G401 (cell line): ENCODE data around the gene MRPS31. TPM values are rescaled to one million over a fixed set of nuclear protein-coding genes. Genes with fewer than 3 reads are reported as not detected.

Experiments used
- DNase-seq: peaks from one replicate; pipeline ENCODE4 v3.0.0-alpha.2; 2015; ENCODE audit warnings: low spot score
- in situ Hi-C: cut with HindIII; loops from 2 replicates; pipeline ENCODE4 v1.10.0; 2016; ENCODE audit warnings: low sequenced_read_pairs, mixed read lengths
- total RNA-seq: library from RNA; depleted of rRNA; stranded (reverse); fragments of >200 nt; shearing (Covaris generic); gene quantifications from 2 replicates; pipeline ENCODE4 v1.2.3, GENCODE V29; 2014; rRNA removed

MRPS31 gene
- 20.3 and 42.3 TPM in 2 replicates for total RNA-seq

DNA sequence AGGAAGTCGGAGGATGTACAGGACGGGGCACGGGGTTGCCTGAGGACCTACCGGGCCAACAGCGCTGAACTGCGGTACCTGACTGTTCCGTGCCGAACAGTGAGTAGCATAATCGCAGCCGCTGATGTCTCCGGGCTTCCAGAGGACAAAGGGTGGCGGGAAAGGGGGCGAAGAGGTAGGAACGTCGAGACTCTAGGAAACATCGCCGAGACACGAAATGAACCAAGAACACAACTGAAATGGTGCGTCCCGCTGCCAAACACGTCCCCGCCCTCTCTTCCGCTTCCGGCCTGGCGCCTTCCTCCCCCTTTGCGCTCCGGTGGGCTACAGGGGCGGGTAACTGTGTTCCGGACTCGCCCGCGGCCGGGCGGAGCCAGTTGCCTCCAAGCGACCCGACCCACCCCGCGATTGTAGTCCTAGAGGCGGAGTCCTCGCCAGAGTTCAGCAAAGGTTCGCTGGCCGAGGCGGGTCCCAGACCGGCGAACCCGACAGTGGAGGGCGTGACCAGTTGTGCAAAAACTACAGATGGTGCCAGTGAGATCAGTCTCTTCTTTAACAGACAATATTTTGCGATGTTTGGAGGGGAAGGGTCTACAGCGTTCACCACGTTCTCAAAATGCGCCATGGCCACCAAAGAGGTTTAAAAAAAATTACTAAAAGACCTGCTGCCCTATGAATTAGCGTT, at the start of gene MRPS31:
Gene MRPS31, minus strand, starts transcription at position 257 of the 685 bp plus-strand sequence. Its CDS starts 54 bp downstream, at position 203.
- in situ Hi-C loops = no loop called here
- DNase-seq = peak; percentile 93

DNA sequence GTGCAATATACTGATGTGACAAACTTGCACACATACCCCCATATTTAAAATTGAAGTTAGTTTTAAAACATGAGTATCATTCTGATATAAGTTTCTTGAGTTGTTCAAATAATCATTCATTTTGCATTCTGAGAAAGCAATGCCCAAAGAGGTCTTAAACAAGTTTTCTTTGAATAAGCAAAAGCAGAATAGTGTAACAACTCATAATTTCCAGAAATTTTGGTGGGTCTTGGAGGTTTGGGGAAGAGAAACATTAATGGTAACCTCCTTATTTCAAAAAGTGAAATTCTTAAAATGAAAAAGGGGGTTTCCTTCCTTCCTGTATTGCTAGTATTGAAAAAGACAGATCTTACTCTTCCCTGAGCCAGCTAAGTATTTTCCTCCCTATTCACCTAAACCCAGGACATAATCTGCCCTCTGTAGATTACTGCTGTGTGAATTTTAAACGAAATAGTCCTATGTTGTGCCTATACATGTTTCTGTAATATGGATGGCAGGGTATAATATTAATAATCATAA, 48.9 kb upstream of the MRPS31 start:
- DNase-seq = no peak
- in situ Hi-C loops = no loop called here

DNA sequence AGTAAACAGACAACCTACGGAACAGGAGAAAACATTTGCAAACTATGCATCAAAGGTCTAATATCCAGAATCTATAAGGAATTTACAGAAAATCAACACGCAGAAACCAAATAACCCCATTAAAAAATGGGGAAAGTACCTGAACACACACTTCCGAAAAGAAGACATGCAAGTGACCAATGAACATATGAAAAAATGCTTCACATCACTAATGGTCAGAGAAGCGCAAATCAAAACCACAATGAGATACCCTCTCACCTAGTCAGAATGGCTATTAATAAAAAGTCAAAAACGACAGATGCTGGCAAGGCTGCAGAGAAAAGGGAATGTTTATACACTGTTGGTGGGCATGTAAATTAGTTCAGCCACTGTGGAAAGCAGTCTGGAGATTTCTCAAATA, 47.9 kb upstream of the MRPS31 start:
- no peak for DNase-seq
- in situ Hi-C loops = no loop called here

DNA sequence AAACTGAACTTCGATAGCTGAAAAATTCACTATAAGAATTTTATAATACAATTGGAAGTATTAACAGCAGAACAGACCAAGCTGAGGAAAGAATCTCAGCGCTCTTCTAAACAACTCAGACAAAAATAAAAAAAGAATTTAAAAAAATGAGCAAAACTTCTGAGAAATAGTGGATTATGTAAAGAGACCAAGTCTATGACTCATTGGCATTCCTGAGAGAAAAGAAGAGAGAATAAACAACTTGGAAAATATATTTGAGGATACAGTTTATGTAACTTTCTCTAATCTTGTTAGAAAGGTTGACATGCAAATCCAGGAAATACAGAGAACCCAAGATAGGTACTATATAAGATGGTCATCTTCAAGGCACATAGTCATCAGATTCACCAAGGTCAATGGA, 43.8 kb upstream of the MRPS31 start:
- in situ Hi-C loops = no loop called here

DNA sequence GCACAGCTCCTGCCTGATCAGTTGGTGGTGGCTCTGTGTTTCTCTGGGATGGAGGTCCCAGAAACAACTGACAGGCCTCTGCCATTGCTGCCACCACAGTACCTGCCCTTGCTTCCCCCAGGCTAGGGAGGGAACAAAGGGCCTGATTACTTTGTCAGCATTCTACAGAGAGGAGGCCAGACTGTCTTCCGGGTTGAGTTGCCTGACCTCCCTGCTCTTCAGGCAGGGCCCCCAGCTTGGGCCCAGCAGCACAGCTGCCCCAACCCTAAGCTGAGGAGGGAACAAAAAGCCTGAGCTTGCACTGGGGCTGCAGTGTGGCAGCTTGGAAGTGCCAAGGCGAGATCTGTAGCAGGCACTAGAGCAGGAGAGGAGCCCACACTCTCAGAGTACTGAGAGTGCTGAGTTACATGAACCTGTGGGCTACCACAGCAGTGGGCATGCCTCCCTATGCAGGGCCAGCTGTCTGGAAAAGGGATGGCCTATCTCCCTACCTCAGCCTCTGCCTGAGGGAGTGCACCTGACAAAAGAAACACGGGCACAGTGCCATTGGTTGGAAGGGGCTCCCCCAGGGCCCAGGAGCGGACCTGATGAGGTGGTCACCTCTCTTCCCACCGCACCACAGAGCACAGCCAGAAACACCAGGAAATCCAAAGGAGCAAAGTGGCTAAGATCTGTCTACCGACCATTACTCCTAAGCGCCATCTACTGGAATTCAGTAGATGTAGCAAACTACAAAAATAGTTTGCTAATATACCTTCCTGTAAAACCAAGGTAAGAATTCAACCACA, 42.9 kb upstream of the MRPS31 start:
- in situ Hi-C loops = no loop called here

More for the DNA sequence above, 43.8 kb upstream of the MRPS31 start:
- no peak for DNase-seq

DNA sequence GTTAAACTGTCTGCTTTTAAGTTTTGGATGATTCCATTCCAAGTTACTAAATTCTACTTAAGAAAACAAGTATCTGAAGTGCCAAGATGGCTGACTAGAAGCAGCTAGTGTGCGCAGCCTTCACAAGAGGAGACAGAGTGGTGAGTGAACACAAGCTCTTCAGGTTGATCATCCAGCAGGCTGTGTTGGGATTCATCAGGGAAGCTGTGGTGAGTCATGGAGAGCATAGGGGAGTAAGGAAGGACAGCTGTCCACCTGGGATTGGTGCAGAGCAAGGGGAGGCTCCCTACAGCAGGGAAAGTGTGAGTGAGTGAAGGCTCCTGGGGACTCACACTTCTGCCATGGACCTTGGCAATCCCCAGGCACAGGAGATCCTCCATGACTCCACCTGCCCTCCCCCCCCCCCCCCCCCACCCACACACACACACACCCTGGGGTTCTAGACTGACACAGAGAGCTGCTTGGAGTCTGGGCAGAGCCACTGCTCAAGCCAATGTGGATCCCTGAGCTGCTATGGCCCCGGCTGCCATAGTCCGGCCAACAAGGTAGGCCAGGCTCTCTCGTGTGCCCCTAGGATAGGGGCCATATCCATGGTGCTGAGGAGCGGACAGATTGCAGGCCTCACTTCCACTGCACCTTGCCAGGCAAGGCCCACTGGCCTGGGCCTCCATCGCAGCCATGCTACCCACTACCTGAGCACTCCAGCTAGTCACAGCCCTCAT, 41.9 kb upstream of the MRPS31 start:
- in situ Hi-C loops = no loop called here

More for the DNA sequence above, 42.9 kb upstream of the MRPS31 start:
- DNase-seq = peak; percentile 2

DNA sequence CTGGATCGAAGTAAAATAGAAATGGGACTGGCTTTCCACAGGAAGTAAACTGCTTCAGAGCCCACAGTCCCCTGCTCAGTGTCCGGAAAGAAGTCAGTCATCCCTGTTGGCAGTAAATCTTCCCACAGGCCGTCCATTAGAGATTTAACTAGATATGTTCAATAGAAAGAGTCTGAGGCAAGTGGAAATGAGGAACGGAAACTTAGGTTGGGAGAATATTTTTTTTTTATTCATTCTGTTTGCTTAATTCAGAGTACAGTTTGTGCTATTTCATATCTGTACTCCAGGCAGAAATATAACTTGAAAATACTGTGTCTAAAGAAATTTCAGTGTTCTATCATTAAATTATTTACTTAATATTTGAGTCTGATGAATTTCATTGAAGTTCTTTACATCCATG, 41.1 kb upstream of the MRPS31 start:
- in situ Hi-C loops = no loop called here
- DNase-seq = no peak

More for the DNA sequence above, 41.9 kb upstream of the MRPS31 start:
- no peak for DNase-seq

DNA sequence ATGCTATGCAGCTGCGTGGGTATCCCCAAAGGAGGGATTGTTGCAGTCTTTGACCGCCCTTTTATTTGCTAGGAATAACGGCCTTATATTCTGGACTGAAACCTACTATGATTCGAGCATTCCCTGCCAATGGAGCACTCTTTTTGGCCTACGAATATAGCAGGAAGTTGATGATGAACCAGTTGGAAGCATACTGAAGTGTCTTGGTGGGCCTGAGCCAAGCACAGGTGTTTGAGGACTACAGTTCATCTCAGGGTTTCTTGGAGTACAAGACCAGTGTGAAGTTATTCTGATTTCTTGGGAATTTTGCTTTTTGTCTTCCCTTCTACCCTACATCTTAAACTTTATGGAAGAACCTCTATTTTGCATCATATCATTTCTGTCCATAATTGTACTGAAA, 38.5 kb upstream of the MRPS31 start:
- DNase-seq = no peak
- in situ Hi-C loops = no loop called here

DNA sequence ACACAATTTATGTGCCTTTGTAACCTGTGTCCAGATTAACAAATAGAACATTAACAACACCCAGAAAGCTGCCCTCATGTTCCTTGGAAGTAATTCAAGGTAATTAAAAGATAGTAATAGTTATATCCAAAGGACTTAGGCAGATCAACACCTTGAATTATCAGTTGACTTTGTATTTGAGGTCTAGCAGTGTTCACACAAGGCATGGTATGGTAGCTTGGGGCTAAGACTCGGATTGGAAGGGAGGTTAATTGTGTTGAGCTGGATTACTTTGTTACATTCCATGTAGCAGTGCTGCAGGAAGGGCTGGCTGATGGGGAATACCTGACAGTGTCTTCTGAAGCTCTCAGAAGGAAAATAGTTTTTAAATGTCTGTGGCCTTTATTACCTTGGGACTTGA, 35.3 kb upstream of the MRPS31 start:
- DNase-seq = no peak
- in situ Hi-C loops = no loop called here

DNA sequence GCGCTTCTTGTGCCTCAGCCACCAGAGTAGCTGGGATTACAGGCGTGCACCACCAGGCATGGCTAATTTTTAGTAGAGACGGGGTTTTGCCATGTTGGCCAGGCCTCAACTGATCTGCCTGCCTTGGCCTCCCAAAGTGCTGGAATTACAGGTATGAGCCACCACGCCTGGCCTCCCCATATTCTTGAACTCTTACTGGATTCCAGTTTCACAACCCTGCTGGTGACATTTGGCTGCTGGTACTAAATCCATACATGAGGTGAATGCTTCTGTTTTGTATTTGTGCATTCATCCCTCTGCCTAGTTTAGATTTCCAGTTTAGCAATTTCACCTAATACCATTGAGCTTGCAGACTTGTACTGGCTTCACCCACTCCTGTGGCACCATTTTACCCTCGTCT, 32.3 kb upstream of the MRPS31 start:
- in situ Hi-C loops = no loop called here

DNA sequence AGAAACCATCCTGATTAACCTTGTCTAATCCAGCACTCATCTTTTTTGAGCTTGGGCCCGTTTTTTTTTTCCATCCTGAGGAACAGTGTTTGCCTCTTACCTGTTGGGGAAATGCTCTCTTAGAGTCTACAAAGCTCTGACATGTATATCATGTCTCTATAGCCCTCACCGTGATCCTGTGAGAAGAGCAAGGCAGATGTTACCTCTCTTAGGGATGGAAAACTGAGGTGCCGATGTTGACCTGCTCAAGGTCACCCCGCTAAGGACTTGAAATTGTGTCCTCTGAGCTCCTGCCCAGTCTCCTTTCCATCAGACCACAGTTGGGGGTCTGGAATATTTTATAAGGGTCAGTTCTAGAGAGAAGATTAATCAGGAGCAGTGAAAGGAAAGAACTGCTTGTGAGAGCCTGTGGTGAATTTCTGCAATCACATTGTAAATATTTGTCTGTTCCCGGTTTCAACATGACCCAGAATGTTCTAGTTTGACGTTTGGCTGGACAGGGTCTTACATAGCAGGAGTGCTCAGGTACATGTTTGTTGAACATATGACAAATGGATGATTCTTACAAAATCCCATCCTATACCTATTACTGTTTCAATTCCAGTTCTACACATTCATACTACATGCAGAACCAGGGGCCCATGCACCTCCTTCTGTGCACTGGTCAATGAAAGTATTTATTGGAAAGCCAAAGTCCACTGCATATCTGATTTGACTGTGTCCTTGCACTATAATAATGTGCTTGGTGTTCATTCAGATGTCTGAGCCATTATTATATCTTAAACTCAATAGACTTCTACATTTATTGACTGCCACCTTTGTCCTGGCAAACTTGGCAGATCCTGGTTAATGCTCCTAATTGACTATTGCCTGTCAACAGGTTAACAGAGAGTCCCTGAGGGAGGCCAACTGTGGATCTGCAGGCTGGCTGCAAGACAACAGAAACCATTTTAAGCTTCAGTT, 30.5 kb upstream of the MRPS31 start:
- in situ Hi-C loops = no loop called here
- DNase-seq = no peak

More for the DNA sequence above, 32.3 kb upstream of the MRPS31 start:
- no peak for DNase-seq

DNA sequence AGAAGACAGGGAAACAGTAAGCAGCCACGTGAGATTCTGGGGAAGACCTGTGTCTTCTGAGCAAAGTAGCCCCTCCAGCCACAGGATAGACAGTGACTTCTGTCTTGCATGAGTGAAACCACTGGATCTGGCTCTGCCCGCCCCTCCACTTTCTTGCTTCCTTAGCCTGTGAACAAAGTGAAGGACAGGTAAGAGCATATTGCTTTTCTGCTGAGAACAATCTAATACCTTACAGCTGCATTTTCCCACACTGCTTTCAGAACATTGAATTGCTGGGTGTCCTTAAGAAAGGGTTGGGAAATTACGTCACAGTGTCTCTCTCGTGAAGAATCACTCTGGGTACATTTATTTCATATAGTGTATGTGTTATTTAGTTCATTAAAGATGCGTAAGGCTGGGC, 29.6 kb upstream of the MRPS31 start:
- in situ Hi-C loops = no loop called here
- DNase-seq = no peak

DNA sequence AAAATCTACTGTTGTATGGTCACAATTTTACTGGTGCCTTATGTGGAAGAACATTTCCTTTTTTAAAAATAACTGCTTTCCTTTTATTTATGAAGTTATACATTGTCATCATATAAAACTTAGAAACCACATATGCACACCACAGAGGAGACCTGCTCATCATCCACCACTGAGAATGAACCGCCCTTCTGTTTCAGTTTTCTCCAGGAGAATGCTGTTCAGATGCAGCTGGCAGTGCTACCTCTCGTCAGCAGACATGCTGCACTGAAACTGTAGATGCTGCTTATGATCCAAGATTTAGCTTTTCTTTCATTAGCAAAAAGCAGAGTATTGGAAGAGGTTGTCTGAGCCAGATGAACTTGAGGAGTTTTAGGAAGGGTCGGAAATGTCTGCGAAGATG, 28.5 kb upstream of the MRPS31 start:
- DNase-seq = no peak
- in situ Hi-C loops = no loop called here

DNA sequence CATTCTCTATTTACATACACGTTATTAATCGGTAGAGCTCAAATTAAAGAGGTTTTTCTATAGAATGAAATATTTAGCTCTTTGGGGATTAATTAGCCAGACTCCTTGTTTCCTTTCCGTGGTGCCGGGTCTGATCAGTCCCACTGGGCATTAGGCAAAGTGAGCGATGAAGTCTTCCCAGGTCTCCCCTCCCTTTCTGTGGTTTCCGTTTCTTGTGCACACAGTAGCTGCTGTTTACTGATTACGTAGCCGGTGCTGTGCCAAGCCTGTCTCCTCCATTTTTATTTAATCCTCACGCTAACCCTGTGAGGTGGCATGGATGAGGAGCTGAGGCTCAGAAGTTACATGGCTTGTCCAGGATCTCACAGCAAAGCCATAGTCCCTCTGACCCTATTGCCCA, 27.4 kb upstream of the MRPS31 start:
- no peak for DNase-seq
- in situ Hi-C loops = no loop called here

DNA sequence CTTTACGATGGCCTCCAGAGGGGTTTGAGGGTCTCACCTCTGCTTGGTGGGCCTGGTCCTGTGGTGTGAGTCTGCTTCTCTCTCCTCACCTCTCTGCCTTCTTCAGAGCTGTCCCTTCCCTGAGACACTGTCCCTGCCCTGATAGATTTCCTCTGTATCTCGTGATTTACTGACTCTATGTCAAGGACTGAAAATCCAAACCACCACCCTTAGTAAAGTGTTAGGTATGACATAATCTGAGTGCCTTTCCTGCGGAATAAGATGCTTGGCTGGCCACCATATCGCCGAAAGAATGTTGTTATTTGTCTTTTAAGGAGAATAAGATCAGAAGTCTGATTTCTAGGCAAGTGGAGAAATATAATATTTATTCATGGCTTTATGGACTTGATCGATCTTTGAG, 25.7 kb upstream of the MRPS31 start:
- in situ Hi-C loops = no loop called here
- DNase-seq = no peak

DNA sequence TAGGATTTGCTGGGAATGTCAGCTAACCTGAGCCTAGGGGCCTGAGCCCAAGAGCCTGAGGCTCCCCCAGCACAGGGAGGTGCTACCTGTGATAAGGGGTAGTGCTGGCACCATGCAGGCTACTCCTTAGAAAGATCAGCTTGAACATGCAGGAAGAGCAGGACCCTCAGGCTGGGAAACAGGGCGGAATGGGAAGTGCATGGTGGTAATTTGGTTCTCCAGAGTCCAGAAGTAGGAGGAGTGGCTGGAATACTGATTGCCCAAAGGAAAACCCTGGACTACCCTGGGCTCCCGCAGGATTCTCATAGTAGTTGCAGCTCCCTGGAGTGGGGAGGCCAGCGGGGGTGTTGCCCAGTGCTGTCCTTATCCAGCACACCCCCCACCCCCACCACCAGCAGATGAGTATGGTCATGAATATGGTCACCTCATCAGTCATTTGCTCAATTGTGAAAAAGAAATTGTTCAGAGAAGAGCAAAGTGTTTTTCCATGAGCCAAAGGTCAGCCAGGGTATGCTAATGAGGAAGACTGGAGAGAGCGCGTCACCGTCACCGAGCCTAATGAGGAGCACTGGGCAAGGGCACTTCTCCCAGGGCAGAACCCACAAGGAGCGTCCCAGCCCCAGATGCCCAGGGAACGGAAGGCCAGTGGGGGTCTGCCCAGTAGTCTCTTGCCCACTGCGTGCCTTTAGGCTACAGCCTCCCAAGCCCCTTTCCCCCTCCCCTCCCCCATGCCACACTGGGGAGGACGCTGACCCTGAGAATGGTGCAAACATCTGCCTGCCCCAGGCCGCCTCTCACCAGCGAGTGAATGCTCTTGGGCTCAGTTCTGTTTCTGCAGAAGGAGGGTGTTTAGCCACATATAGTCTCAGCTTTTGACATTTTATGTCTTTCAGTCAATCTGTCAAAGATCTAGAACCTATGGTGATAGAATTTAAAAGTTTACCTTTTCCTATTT, 23.7 kb upstream of the MRPS31 start:
- in situ Hi-C loops = no loop called here
- DNase-seq = no peak

DNA sequence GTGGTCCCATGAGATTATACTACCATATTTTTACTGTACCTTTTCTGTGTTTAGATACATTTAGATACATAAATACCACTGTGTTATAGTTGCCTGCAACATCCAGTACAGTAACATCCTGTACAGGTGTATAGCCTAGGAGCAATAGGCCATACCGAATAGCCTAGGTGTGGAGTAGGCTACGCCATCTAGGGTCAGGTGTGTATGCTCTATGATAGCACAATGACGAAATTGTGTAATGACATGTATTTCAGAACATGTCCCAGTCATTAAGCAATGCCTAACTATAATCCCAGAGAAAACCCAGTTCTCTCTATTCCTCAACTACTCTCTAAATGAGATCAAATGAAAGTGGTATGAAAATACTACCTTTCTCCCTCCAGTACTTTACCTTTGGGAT, 22.3 kb upstream of the MRPS31 start:
- in situ Hi-C loops = no loop called here
- DNase-seq = no peak
